Central memory CD4-positive, alpha-beta T cell (primary cell): ENCODE measurements around the gene FAM98C.

ENCODE experiments used
- DNase-seq: peaks from one replicate; pipeline ENCODE4 v3.0.0; 2022

Gene FAM98C

GRCh38 chr19:38429055-38429810 lies 26.3 kb downstream of the FAM98C start:
- DNase-seq: no peak

DNA sequence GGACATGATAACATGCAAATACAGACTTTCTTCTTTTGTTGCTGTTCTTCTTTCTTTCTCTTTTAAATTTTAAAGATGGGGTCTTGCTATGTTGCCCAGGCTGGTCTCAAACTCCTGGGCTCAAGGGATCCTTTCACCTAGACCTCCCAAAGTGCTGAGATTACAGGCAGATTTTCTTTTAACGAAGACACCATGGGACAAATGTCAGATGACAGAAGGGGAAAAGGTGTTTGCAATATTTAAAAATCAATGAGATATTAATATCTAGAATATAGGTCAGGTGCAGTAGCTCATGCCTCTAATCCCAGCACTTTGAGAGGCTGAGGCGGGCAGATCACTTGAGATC lies 26.9 kb downstream of the FAM98C start:
- no peak for DNase-seq

DNA sequence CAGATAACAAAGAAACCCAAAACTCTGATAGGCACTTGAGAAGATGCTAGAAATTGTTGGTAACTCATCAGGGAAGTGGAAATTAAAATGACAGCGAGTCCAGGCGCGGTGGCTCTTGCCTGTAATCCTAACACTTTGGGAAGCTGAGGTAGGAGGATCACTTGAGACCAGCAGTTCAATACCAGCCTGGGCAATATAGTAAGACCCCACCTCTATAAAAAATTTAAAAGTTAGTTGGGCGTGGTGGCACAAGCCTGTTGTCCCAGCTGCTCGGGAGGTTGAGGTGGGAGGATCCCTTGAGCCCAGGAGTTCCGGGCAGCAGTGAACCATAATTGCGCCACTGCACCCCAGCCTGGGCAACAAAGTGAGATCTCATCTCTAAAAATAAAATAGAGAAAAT lies 28.0 kb downstream of the FAM98C start:
- no peak for DNase-seq

GRCh38 chr19:38433268-38433733 lies 30.4 kb downstream of the FAM98C start, which contains the start of gene RYR1:
RYR1 (plus strand) TSS chr19:38433691; CDS start chr19:38433830, 139 bp downstream.
- DNase-seq: no peak

DNA sequence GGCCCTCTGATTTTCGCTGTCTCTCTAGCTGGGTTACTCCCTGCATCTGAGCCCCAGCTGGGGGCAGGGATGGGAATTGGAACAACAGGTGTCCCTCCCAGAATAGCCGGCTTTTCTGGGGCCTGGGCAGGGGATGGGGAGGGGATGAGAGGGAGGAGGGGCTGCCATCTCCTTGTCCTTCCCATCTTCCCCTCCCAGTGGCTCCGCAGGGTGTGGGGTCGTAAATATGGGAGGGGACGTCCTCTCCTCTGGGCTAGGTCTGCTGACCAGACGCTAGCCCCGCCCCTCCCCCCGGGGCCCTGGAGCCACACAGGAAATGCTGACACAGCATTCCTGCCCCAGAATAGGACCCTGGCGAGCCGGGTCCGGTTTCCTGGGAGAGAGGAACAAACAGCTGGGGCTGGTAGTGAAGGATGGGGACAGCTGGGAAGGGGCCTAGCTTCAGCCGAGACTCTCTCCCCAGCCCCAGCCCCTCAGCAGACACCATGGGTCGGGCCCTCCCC lies 31.7 kb downstream of the FAM98C start:
- DNase-seq: no peak

GRCh38 chr19:38437295-38437694 lies 34.4 kb downstream of the FAM98C start:
- no peak for DNase-seq

DNA sequence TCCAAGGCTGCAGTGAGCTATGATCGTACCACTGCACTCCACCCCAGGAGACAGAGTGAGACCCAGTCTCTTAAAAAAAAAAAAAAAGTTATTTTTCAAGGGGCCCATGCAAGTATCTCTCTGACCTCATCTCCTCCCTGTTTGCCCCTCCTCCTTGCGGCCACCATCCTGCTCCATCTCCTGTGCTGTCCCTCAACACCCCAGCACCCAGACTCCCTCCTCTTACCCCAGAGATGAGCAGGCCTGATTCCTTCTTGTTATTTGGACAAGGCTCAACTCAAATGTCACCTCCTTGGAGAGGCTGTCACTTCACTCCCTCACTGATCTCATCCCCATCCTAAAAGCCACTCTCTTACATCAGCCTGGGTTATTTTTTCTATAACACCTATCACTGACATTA lies 35.0 kb downstream of the FAM98C start:
- no peak for DNase-seq

- no peak for DNase-seq
Measured at GRCh38 chr19:38440592-38440991, 37.7 kb downstream of the FAM98C start.

DNA sequence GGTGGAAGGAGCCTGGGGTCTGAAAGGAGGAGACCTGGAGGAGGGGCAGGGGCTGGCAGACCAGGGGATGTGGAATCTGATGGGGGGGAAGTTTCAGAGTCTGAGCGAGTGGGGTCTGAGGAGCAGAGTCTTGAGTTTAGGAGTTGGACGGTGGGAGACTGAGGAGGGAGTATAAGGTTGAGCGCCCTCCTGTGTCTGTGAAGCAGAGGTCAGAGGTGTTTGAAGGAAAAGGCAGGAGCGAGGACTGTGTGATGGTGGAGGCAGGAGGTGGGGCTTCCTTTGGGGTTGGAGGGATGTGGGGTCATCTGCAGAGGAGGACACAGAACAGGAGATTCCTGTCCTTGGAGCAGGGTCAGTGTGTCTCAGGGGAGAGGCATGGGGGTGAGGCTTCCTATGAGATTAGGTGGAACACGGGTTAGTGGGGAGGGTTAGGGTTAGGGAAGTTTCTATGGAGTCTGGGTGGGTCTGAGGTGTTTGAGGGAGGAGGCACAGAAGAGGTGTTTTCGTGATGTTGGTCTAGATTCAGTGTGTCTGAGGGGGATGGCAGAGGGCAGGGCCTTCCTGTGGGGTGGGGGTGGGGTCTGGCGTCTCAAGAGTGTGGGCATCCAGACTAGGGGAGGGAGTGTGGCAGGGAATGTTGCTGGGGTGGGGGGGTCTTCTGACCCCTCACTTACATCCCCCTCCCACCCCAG lies 38.9 kb downstream of the FAM98C start:
- DNase-seq: no peak

GRCh38 chr19:38442736-38443135 lies 39.8 kb downstream of the FAM98C start:
- no peak for DNase-seq

GRCh38 chr19:38443458-38443999 lies 40.6 kb downstream of the FAM98C start:
- no peak for DNase-seq

- no peak for DNase-seq
Measured at GRCh38 chr19:38444026-38444425, 41.1 kb downstream of the FAM98C start.

GRCh38 chr19:38445362-38445761 lies 42.5 kb downstream of the FAM98C start:
- DNase-seq: no peak

DNA sequence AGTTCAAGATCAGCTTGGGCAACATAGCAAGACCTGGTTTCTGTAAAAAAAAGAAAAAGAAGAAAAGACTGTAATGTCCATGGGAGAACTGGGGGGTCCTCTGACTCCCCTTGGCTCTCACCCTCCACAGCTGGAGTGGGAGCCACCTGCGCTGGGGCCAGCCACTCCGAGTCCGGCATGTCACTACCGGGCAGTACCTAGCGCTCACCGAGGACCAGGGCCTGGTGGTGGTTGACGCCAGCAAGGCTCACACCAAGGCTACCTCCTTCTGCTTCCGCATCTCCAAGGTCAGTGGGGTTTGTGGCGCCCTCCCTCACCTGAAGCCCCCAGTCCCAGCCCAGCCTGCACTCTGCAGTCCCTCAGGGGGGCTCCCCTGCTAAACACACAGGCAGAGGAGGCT lies 45.3 kb downstream of the FAM98C start:
- no peak for DNase-seq

- no peak for DNase-seq
Measured at GRCh38 chr19:38449518-38449917, 46.6 kb downstream of the FAM98C start.

GRCh38 chr19:38451036-38451435 lies 48.1 kb downstream of the FAM98C start:
- DNase-seq: no peak

- DNase-seq: no peak
Measured at GRCh38 chr19:38451629-38452028, 48.7 kb downstream of the FAM98C start.

- DNase-seq: no peak
Measured at GRCh38 chr19:38452430-38453366, 49.8 kb downstream of the FAM98C start.

GRCh38 chr19:38453596-38453995 lies 50.7 kb downstream of the FAM98C start:
- no peak for DNase-seq

DNA sequence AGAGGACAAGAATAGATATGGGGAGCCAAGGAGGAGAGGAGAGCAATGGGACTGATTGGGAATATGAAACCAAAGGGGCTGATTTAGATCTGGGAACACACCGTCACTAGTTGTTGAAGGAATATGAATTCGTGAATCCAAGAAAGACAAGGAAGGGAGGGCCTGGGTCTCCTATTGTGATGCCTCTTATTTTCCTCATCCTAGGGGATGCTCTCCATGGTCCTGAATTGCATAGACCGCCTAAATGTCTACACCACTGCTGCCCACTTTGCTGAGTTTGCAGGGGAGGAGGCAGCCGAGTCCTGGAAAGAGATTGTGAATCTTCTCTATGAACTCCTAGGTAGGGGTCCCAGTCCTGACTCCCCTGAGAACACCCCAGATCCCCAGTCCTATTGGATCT lies 52.1 kb downstream of the FAM98C start:
- DNase-seq: no peak

DNA sequence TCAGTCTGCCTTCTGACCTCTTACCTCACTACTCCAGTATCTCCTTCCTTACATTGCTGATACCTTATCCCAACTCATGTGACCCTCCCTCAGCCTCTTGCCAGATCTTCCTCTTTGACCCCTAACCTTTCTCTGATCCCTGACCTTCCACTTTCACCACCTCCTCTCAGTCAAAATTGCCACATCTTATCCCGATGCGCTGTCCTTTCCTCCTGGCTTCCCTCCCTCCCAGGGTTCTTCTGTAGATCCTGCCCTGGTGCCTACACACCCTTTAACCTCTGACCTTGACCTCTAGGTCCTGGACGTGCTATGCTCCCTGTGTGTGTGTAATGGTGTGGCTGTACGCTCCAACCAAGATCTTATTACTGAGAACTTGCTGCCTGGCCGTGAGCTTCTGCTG lies 54.3 kb downstream of the FAM98C start:
- no peak for DNase-seq

DNA sequence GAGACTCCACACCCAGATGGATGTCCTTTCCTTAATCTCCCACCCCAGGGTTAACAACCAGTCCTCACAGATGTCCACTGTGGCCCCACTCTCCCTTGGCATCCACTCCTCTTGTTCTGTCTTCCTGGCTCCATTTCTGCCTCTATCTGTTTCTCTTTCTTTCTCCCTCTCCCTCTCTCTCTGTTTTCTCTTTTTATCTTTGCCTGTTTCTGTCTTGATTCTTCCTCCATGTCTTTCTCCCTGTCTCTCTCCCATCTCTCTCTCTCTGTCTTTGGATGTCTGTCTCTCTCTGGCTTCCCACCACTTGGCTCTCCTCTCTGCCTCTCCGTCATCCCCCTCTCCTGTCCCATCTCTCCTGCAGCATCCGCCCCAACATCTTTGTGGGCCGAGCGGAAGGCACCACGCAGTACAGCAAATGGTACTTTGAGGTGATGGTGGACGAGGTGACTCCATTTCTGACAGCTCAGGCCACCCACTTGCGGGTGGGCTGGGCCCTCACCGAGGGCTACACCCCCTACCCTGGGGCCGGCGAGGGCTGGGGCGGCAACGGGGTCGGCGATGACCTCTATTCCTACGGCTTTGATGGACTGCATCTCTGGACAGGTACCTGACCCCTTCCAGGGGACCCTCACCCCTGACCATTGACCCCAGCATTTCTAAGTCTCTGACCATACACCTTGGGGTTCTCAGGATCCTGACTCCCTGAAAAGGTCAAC lies 55.0 kb downstream of the FAM98C start:
- DNase-seq: no peak
